WTC11 (cell line): Measurements from ENCODE around the gene NEXMIF. TPM values are rescaled to one million over a fixed set of nuclear protein-coding genes. Genes with fewer than 3 reads are reported as not detected.

Experiments used
- ATAC-seq: fragments of 200-7000 bp; cut with Tn5 transposase; 2 replicates; pipeline ENCODE4 v1.10.0; 2021; ENCODE audit warnings: mild to moderate bottlenecking, moderate library complexity
- CTCF ChIA-PET: fragments of 300-600 bp; sonication (Branson Sonifier 250); formaldehyde crosslinking; loops from one replicate; lab custom pipeline; 2021; ENCODE audit warnings: antibody characterized with exemption; lab: Charles Lee
- POLR2A ChIA-PET: fragments of 350-600 bp; sonication (Branson Sonifier 250); formaldehyde crosslinking; loops from one replicate; lab custom pipeline; 2021; ENCODE audit warnings: antibody characterized with exemption; lab: Charles Lee
- DNase-seq: peaks from one replicate; pipeline ENCODE4 v3.0.0; 2021; ENCODE audit warnings: low spot score
- H3K27ac Mint-ChIP-seq: 2 replicates; pipeline ENCODE4 v1.8.0; 2021; ENCODE audit warnings: mixed read lengths
- H3K27me3 Mint-ChIP-seq: 2 replicates; pipeline ENCODE4 v1.8.0; 2021; ENCODE audit warnings: low read depth, mild to moderate bottlenecking, moderate library complexity, mixed read lengths
- H3K36me3 Mint-ChIP-seq: 2 replicates; pipeline ENCODE4 v1.8.0; 2021; ENCODE audit warnings: mixed read lengths
- H3K4me1 Mint-ChIP-seq: 2 replicates; pipeline ENCODE4 v1.8.0; 2022; ENCODE audit warnings: mixed read lengths
- H3K4me3 Mint-ChIP-seq: 2 replicates; pipeline ENCODE4 v1.8.0; 2021; ENCODE audit warnings: mild to moderate bottlenecking, moderate library complexity, mixed read lengths
- H3K9me3 Mint-ChIP-seq: 2 replicates; pipeline ENCODE4 v1.8.0; 2021; ENCODE audit warnings: mixed read lengths
- FOXP1 ChIP-seq: sonication (generic); formaldehyde crosslinking; IDR thresholded peaks from 2 replicates; pipeline ENCODE4 v1.8.0; 2022; ENCODE audit warnings: missing genetic modification reagents, mild to moderate bottlenecking, moderate library complexity, borderline replicate concordance
- HMGA2 ChIP-seq: fragments of 250-450 bp; sonication (Bioruptor Pico); IDR thresholded peaks from 2 replicates; pipeline ENCODE4 v1.4.0; 2021; ENCODE audit warnings: mild to moderate bottlenecking, moderate library complexity
- IRF2 ChIP-seq: sonication (generic); formaldehyde crosslinking; IDR thresholded peaks from 2 replicates; pipeline ENCODE4 v1.8.0; 2022; ENCODE audit warnings: low read depth, missing genetic modification reagents, borderline replicate concordance
- SMAD3 ChIP-seq: sonication (generic); formaldehyde crosslinking; IDR thresholded peaks from 2 replicates; pipeline ENCODE4 v1.8.0; 2022; ENCODE audit warnings: missing genetic modification reagents, mild to moderate bottlenecking, borderline replicate concordance
- SOX15 ChIP-seq: fragments of 250-450 bp; sonication (Bioruptor Pico); IDR thresholded peaks from 2 replicates; pipeline ENCODE4 v1.9.0; 2021; ENCODE audit warnings: mild to moderate bottlenecking
- SP1 ChIP-seq: sonication (generic); formaldehyde crosslinking; conservative IDR thresholded peaks from 2 replicates; pipeline ENCODE4 v1.8.1; 2022; ENCODE audit warnings: missing genetic modification reagents
- ZNF671 ChIP-seq: fragments of 250-450 bp; sonication (Bioruptor Pico); IDR thresholded peaks from 2 replicates; pipeline ENCODE4 v1.8.0; 2021; ENCODE audit warnings: mild to moderate bottlenecking
- total RNA-seq: library from RNA; stranded (reverse); gene quantifications from 3 replicates; pipeline ENCODE4 v1.2.3, GENCODE V29; 2021
- TF ChIP-seq, protein P1 (sequence below): sonication (generic); formaldehyde crosslinking; IDR thresholded peaks from 2 replicates; pipeline ENCODE4 v1.8.1; 2022; ENCODE audit warnings: missing genetic modification reagents, borderline replicate concordance
- TF ChIP-seq, protein P2 (sequence below): sonication (generic); formaldehyde crosslinking; IDR thresholded peaks from 2 replicates; pipeline ENCODE4 v1.8.0; 2023; ENCODE audit warnings: missing genetic modification reagents, mild to moderate bottlenecking, borderline replicate concordance
- TF ChIP-seq, protein P3 (sequence below): fragments of 250-450 bp; sonication (Bioruptor Pico); IDR thresholded peaks from 2 replicates; pipeline ENCODE4 v1.9.0; 2021; ENCODE audit warnings: mild to moderate bottlenecking
- TF ChIP-seq, protein P4 (sequence below): fragments of 250-450 bp; sonication (Bioruptor Pico); IDR thresholded peaks from 2 replicates; pipeline ENCODE4 v2.1.2; 2022; ENCODE audit warnings: mild to moderate bottlenecking, moderate library complexity
- TF ChIP-seq, protein P5 (sequence below): sonication (generic); formaldehyde crosslinking; IDR thresholded peaks from 2 replicates; pipeline ENCODE4 v1.8.1; 2023; ENCODE audit warnings: mild to moderate bottlenecking, missing genetic modification reagents, moderate library complexity
- TF ChIP-seq, protein P6 (sequence below): sonication (generic); formaldehyde crosslinking; IDR thresholded peaks from 2 replicates; pipeline ENCODE4 v1.8.0; 2023; ENCODE audit warnings: missing genetic modification reagents
- TF ChIP-seq, protein P7 (sequence below): sonication (generic); formaldehyde crosslinking; IDR thresholded peaks from 2 replicates; pipeline ENCODE4 v1.8.0; 2022; ENCODE audit warnings: mild to moderate bottlenecking, missing genetic modification reagents
- TF ChIP-seq, protein P8 (sequence below): sonication (generic); formaldehyde crosslinking; IDR thresholded peaks from 2 replicates; pipeline ENCODE4 v1.8.0; 2022; ENCODE audit warnings: mild to moderate bottlenecking, missing genetic modification reagents
- TF ChIP-seq, protein P9 (sequence below): sonication (generic); formaldehyde crosslinking; IDR thresholded peaks from 2 replicates; pipeline ENCODE4 v1.8.1; 2022; ENCODE audit warnings: mild to moderate bottlenecking, missing genetic modification reagents, moderate library complexity, borderline replicate concordance
- TF ChIP-seq, protein P10 (sequence below): sonication (generic); formaldehyde crosslinking; IDR thresholded peaks from 2 replicates; pipeline ENCODE4 v1.8.0; 2022; ENCODE audit warnings: mild to moderate bottlenecking, missing genetic modification reagents

Gene NEXMIF
- total RNA-seq, 1 experiment from 2014 or later, result 0.94 TPM

DNA sequence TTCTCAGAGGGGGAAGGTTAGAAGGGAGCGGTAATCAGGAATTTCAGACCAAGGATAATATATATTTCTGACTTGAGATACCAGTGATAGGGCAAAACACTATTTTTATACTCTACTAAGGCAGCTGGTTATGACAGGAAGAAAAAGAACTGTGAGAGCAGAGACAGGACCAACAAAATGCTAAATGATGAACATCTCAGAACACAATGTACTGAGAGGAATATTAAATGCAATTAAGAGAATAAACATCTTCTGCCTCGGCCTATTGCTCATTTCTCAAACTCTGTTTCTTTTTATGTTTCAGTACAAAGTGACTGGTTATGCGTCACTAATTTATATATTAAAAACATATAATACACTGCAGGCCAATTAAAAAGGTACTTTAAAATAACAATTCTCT lies 188.8 kb downstream of the NEXMIF start:
- Mint-ChIP-seq H3K27ac (no peak overlapping the region), H3K36me3 (no peaks in the 10 kb centered on the region), H3K27me3 (no peaks in the 10 kb centered on the region; the same call in 1 of the 2 replicates), H3K9me3 (peaks cover 4% of the 10 kb centered on the region; the same call in 1 of the 2 replicates), H3K4me3 (no peak overlapping the region), H3K4me1 (no peaks in the 10 kb centered on the region)
- no peak for DNase-seq
- CTCF ChIA-PET, result no interaction called here
- TF ChIP-seq, protein P1, sequence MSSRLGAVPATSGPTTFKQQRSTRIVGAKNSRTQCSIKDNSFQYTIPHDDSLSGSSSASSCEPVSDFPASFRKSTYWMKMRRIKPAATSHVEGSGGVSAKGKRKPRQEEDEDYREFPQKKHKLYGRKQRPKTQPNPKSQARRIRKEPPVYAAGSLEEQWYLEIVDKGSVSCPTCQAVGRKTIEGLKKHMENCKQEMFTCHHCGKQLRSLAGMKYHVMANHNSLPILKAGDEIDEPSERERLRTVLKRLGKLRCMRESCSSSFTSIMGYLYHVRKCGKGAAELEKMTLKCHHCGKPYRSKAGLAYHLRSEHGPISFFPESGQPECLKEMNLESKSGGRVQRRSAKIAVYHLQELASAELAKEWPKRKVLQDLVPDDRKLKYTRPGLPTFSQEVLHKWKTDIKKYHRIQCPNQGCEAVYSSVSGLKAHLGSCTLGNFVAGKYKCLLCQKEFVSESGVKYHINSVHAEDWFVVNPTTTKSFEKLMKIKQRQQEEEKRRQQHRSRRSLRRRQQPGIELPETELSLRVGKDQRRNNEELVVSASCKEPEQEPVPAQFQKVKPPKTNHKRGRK (CRISPR knock-in tag), result no peak
- TF ChIP-seq SMAD3 (CRISPR knock-in tag), result no peak
- TF ChIP-seq, protein P2, sequence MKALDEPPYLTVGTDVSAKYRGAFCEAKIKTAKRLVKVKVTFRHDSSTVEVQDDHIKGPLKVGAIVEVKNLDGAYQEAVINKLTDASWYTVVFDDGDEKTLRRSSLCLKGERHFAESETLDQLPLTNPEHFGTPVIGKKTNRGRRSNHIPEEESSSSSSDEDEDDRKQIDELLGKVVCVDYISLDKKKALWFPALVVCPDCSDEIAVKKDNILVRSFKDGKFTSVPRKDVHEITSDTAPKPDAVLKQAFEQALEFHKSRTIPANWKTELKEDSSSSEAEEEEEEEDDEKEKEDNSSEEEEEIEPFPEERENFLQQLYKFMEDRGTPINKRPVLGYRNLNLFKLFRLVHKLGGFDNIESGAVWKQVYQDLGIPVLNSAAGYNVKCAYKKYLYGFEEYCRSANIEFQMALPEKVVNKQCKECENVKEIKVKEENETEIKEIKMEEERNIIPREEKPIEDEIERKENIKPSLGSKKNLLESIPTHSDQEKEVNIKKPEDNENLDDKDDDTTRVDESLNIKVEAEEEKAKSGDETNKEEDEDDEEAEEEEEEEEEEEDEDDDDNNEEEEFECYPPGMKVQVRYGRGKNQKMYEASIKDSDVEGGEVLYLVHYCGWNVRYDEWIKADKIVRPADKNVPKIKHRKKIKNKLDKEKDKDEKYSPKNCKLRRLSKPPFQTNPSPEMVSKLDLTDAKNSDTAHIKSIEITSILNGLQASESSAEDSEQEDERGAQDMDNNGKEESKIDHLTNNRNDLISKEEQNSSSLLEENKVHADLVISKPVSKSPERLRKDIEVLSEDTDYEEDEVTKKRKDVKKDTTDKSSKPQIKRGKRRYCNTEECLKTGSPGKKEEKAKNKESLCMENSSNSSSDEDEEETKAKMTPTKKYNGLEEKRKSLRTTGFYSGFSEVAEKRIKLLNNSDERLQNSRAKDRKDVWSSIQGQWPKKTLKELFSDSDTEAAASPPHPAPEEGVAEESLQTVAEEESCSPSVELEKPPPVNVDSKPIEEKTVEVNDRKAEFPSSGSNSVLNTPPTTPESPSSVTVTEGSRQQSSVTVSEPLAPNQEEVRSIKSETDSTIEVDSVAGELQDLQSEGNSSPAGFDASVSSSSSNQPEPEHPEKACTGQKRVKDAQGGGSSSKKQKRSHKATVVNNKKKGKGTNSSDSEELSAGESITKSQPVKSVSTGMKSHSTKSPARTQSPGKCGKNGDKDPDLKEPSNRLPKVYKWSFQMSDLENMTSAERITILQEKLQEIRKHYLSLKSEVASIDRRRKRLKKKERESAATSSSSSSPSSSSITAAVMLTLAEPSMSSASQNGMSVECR (CRISPR knock-in tag), result no peak
- TF ChIP-seq, protein P3, sequence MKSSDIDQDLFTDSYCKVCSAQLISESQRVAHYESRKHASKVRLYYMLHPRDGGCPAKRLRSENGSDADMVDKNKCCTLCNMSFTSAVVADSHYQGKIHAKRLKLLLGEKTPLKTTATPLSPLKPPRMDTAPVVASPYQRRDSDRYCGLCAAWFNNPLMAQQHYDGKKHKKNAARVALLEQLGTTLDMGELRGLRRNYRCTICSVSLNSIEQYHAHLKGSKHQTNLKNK (CRISPR knock-in tag), result no peak
- TF ChIP-seq FOXP1 (CRISPR knock-in tag), result no peak
- TF ChIP-seq, protein P4, sequence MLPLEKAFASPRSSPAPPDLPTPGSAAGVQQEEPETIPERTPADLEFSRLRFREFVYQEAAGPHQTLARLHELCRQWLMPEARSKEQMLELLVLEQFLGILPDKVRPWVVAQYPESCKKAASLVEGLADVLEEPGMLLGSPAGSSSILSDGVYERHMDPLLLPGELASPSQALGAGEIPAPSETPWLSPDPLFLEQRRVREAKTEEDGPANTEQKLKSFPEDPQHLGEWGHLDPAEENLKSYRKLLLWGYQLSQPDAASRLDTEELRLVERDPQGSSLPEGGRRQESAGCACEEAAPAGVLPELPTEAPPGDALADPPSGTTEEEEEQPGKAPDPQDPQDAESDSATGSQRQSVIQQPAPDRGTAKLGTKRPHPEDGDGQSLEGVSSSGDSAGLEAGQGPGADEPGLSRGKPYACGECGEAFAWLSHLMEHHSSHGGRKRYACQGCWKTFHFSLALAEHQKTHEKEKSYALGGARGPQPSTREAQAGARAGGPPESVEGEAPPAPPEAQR (CRISPR knock-in tag), result no peak
- no peak for TF ChIP-seq SP1
- no peak for TF ChIP-seq IRF2 (CRISPR knock-in tag)
- TF ChIP-seq SOX15 (CRISPR knock-in tag), result no peak
- TF ChIP-seq ZNF671, result no peak
- TF ChIP-seq, protein P5, sequence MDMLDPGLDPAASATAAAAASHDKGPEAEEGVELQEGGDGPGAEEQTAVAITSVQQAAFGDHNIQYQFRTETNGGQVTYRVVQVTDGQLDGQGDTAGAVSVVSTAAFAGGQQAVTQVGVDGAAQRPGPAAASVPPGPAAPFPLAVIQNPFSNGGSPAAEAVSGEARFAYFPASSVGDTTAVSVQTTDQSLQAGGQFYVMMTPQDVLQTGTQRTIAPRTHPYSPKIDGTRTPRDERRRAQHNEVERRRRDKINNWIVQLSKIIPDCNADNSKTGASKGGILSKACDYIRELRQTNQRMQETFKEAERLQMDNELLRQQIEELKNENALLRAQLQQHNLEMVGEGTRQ (CRISPR knock-in tag), result no peak
- TF ChIP-seq, protein P6, sequence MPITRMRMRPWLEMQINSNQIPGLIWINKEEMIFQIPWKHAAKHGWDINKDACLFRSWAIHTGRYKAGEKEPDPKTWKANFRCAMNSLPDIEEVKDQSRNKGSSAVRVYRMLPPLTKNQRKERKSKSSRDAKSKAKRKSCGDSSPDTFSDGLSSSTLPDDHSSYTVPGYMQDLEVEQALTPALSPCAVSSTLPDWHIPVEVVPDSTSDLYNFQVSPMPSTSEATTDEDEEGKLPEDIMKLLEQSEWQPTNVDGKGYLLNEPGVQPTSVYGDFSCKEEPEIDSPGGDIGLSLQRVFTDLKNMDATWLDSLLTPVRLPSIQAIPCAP, result no peak
- TF ChIP-seq, all 79 proteins: peak for 0
- no peak for ATAC-seq
- POLR2A ChIA-PET, result no interaction called here

DNA sequence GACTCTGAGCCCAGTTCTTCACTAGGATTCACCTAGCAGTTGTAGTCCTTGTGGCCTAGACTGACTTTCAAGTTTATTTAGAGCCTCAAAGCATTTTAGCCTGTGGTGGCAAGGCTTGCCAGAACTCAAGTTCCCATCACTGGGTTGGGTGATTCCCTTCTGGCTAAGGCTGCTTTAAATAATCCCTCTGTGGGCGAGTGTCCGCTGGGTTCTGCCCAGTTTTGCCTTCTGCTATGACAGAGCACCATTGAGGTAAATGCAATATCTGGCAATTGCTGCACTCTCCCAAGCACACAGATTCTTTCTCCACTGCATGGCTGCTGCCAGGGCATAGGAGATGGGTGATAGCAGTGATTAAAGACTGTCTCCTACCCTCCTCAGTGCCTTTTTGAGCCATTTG lies 220.0 kb downstream of the NEXMIF start:
- peaks cover 3% of the 10 kb centered on the region; the same call in 1 of the 2 replicates for H3K27me3 Mint-ChIP-seq
- no peaks in the 10 kb centered on the region for H3K9me3 Mint-ChIP-seq
- ChIA-PET POLR2A (no interaction called here), CTCF (no interaction called here)
- H3K4me3 Mint-ChIP-seq, result no peak overlapping the region
- DNase-seq (no peak), ATAC-seq (no peak)
- peaks cover 4% of the 10 kb centered on the region for H3K4me1 Mint-ChIP-seq
- H3K27ac Mint-ChIP-seq, result no peak overlapping the region
- H3K36me3 Mint-ChIP-seq, result no peaks in the 10 kb centered on the region
- TF ChIP-seq, protein P7, sequence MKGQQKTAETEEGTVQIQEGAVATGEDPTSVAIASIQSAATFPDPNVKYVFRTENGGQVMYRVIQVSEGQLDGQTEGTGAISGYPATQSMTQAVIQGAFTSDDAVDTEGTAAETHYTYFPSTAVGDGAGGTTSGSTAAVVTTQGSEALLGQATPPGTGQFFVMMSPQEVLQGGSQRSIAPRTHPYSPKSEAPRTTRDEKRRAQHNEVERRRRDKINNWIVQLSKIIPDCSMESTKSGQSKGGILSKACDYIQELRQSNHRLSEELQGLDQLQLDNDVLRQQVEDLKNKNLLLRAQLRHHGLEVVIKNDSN (CRISPR knock-in tag), result no peak
- TF ChIP-seq, protein P8, sequence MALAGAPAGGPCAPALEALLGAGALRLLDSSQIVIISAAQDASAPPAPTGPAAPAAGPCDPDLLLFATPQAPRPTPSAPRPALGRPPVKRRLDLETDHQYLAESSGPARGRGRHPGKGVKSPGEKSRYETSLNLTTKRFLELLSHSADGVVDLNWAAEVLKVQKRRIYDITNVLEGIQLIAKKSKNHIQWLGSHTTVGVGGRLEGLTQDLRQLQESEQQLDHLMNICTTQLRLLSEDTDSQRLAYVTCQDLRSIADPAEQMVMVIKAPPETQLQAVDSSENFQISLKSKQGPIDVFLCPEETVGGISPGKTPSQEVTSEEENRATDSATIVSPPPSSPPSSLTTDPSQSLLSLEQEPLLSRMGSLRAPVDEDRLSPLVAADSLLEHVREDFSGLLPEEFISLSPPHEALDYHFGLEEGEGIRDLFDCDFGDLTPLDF (CRISPR knock-in tag), result no peak
- TF ChIP-seq SOX15 (CRISPR knock-in tag), result no peak
- TF ChIP-seq HMGA2 (CRISPR knock-in tag), result no peak
- TF ChIP-seq, protein P9, sequence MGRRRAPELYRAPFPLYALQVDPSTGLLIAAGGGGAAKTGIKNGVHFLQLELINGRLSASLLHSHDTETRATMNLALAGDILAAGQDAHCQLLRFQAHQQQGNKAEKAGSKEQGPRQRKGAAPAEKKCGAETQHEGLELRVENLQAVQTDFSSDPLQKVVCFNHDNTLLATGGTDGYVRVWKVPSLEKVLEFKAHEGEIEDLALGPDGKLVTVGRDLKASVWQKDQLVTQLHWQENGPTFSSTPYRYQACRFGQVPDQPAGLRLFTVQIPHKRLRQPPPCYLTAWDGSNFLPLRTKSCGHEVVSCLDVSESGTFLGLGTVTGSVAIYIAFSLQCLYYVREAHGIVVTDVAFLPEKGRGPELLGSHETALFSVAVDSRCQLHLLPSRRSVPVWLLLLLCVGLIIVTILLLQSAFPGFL (CRISPR knock-in tag), result no peak
- TF ChIP-seq, protein P10, sequence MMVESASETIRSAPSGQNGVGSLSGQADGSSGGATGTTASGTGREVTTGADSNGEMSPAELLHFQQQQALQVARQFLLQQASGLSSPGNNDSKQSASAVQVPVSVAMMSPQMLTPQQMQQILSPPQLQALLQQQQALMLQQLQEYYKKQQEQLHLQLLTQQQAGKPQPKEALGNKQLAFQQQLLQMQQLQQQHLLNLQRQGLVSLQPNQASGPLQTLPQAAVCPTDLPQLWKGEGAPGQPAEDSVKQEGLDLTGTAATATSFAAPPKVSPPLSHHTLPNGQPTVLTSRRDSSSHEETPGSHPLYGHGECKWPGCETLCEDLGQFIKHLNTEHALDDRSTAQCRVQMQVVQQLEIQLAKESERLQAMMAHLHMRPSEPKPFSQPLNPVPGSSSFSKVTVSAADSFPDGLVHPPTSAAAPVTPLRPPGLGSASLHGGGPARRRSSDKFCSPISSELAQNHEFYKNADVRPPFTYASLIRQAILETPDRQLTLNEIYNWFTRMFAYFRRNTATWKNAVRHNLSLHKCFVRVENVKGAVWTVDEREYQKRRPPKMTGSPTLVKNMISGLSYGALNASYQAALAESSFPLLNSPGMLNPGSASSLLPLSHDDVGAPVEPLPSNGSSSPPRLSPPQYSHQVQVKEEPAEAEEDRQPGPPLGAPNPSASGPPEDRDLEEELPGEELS (CRISPR knock-in tag), result no peak
- TF ChIP-seq ZNF671, result no peak
- TF ChIP-seq, protein P4 (CRISPR knock-in tag), result no peak
